ENCODE measurements around the gene CELSR2. TPM values are rescaled to one million over a fixed set of nuclear protein-coding genes. Genes with fewer than 3 reads are reported as not detected.
"Not testable (repeated sequence)": the region's sequence is repeated elsewhere in the genome, so short reads cannot be mapped to it uniquely, and the experiment has no call there.

The CELSR2 gene
- total RNA-seq, 4 donors from 2014 or later: 1.6 to 2.6 (median 1.9) TPM

- ATAC-seq (ENCODE audit: low FRiP score) (peak; percentile 60), DNase-seq (ENCODE audit: low spot score) (no peak)
- TF ChIP-seq CTCF (IDR thresholded peaks at IDR 0.05): no peak
These were observed 49.6 kb downstream of the CELSR2 start for GRCh38 chr1:109298666-109299557.

- ATAC-seq (ENCODE audit: low FRiP score) (no peak), DNase-seq (ENCODE audit: low spot score) (no peak)
- no peak for TF ChIP-seq CTCF (IDR thresholded peaks at IDR 0.05)
These were observed 50.4 kb downstream of the CELSR2 start for GRCh38 chr1:109299558-109300343.

GRCh38 chr1:109300650-109301151, 51.4 kb downstream of the CELSR2 start:
- no peak for ATAC-seq (ENCODE audit: low FRiP score)
- no peak for DNase-seq (ENCODE audit: low spot score)
- TF ChIP-seq CTCF (IDR thresholded peaks at IDR 0.05): no peak

GRCh38 chr1:109301874-109302273, 52.5 kb downstream of the CELSR2 start:
- no peak for TF ChIP-seq CTCF (IDR thresholded peaks at IDR 0.05)
- ATAC-seq (ENCODE audit: low FRiP score) (no peak), DNase-seq (ENCODE audit: low spot score) (no peak)

GRCh38 chr1:109304226-109304920, 55.0 kb downstream of the CELSR2 start:
- no peak for DNase-seq (ENCODE audit: low spot score)
- ATAC-seq (ENCODE audit: low FRiP score): no peak
- no peak for TF ChIP-seq CTCF (IDR thresholded peaks at IDR 0.05)

GRCh38 chr1:109305991-109306390, 56.7 kb downstream of the CELSR2 start:
- not testable (repeated sequence) for DNase-seq (ENCODE audit: low spot score); ATAC-seq (ENCODE audit: low FRiP score)

GRCh38 chr1:109306832-109307273, 57.5 kb downstream of the CELSR2 start, which contains the start of gene MYBPHL:
MYBPHL (minus strand) TSS chr1:109307011; CDS start chr1:109306991, 20 bp downstream.
- ATAC-seq (ENCODE audit: low FRiP score) (no peak), DNase-seq (ENCODE audit: low spot score) (no peak)

More at GRCh38 chr1:109306832-109307273, 57.5 kb downstream of the CELSR2 start, which contains the start of gene MYBPHL:
- TF ChIP-seq CTCF (IDR thresholded peaks at IDR 0.05): no peak
